ENCODE data around the gene USP15. TPM values are rescaled to one million over a fixed set of nuclear protein-coding genes. Genes with fewer than 3 reads are reported as not detected.

USP15 gene
- total and polyA plus RNA-seq, 2 of the 4 experiments (the other 2 are of a cell fraction), result 28.5 to 49.6 TPM

DNA sequence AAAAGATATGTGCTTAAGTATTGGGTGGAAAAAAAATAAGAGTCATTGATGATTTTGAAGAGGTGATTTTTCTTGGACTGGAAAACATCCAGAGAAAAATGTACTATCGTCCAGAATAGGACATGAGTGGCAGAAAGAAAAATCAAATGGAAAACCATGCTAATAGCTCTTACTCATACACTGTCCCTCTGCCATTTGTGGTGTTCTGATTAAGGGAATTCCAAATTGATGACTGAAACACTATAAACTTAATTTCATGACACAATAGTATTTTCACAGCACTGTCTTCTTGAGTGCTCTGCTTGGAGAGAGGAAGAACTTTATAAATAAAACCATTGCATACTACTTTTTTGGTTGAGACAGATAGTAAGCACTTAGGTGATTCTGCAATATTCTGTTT lies 72.4 kb downstream of the USP15 start:
- peak; percentile 36; the same call in 1 of the 2 replicates for TF ChIP-seq FOS (IDR thresholded peaks at IDR 0.05; ENCODE audit: low read depth, low read length)
- peak; percentile 22; the same call in 1 of the 2 replicates for TF ChIP-seq CEBPB (IDR thresholded peaks at IDR 0.05; ENCODE audit: low read depth, low read length)
- TF ChIP-seq MAZ (IDR thresholded peaks at IDR 0.05; ENCODE audit: borderline replicate concordance, low read depth, low read length), result no peak
- H2BK20ac ChIP-seq (ENCODE audit: low read depth, low read length), result no peak overlapping the region
- H3K18ac ChIP-seq (ENCODE audit: low read depth, low read length), result no peak overlapping the region
- in situ Hi-C loops (cut with MboI; ENCODE audit: low sequenced_read_pairs), result no loop called here
- peaks cover 2% of the 10 kb centered on the region; the same call in 1 of the 2 replicates for H3K4me1 ChIP-seq (ENCODE audit: control insufficient read depth, insufficient read depth, low read length)
- no peaks in the 10 kb centered on the region for H3K36me3 ChIP-seq (ENCODE audit: control insufficient read depth, insufficient read depth, low read length)
- H3K4me2 ChIP-seq (ENCODE audit: low read depth, low read length), result no peak overlapping the region
- ATAC-seq (ENCODE audit: low read depth), result peak; percentile 62
- no peak overlapping the region for H2AK9ac ChIP-seq (replicated peaks; ENCODE audit: low read depth, low read length, poor library complexity)
- H3K79me1 ChIP-seq (ENCODE audit: low read depth in 1 of 2, low read length in 2 of 2), result peaks cover 7 to 25% of the 10 kb centered on the region in 2 experiments; a peak in 3 of 4 replicates
- H4K8ac ChIP-seq (ENCODE audit: low read depth in 2 of 2, low read length in 2 of 2), result no peak overlapping the region
- H3K9ac ChIP-seq (ENCODE audit: low read depth, low read length), result no peak overlapping the region
- no peak overlapping the region for H3K4me3 ChIP-seq (ENCODE audit: insufficient read depth, low read depth, low read length)
- H3K27ac ChIP-seq (ENCODE audit: insufficient read depth, low read length), result no peak overlapping the region
- no peak overlapping the region for H2BK5ac ChIP-seq (ENCODE audit: low read depth, low read length, poor library complexity, severe bottlenecking)
- H2AK5ac ChIP-seq (ENCODE audit: low read depth, low read length), result no peak overlapping the region
- H3K9me1 ChIP-seq (ENCODE audit: insufficient read depth, low read length), result no peaks in the 10 kb centered on the region
- no CpG with 5 or more reads among the region's 1 CpG for WGBS, 2 experiments (ENCODE audit: extremely low coverage in 2 of 2, insufficient read length in 1 of 2)
- H3K9me3 ChIP-seq (ENCODE audit: control insufficient read depth, insufficient read depth, low read length), result no peaks in the 10 kb centered on the region
- CTCF ChIA-PET, result no interaction called here
- no peaks in the 10 kb centered on the region for H4K20me1 ChIP-seq (ENCODE audit: insufficient read depth, low read length)
- no peaks in the 10 kb centered on the region for H3K27me3 ChIP-seq (ENCODE audit: control insufficient read depth, insufficient read depth, low read length)
- no peak overlapping the region for H4K5ac ChIP-seq (ENCODE audit: low read depth, low read length)
- H3K56ac ChIP-seq (ENCODE audit: extremely low read depth, insufficient read depth, low read length), result no peak overlapping the region
- dilution Hi-C loops (cut with HindIII; ENCODE audit: low sequenced_read_pairs, unreplicated experiment), result no loop called here
- BruUV-seq (replicated peaks), result no TSS peak
- POLR2A ChIA-PET (ENCODE audit: unreplicated experiment), result no interaction called here
- H3K23ac ChIP-seq (ENCODE audit: low read depth, low read length), result no peak overlapping the region
- intact Hi-C loops (cut with micrococcal nuclease), result no loop called here
- H3K4ac ChIP-seq (ENCODE audit: low read depth, low read length), result no peak overlapping the region
- peak; percentile 79 for DNase-seq
- H4K91ac ChIP-seq (ENCODE audit: insufficient read depth, low read depth, low read length), result no peak overlapping the region
- no peak overlapping the region for H2BK15ac ChIP-seq (ENCODE audit: low read depth, low read length)
- no peak overlapping the region for H2BK120ac ChIP-seq (ENCODE audit: low read depth, low read length)
- no peak overlapping the region for H3K14ac ChIP-seq (replicated peaks; ENCODE audit: low read depth, low read length)
- H2AFZ ChIP-seq (replicated peaks; ENCODE audit: low read length, poor library complexity), result no peak overlapping the region

Measured in IMR-90 (cell line).